K562 (cell line): ENCODE data around the gene PHYHD1. TPM values are rescaled to one million over a fixed set of nuclear protein-coding genes. Genes with fewer than 3 reads are reported as not detected.
A peak's percentile ranks its signal among the peaks of the same experiment; 100 is the strongest.

ENCODE experiments used
- ATAC-seq: fragments of 200-7000 bp; cut with Tn5 transposase; 3 replicates; pipeline ENCODE4 v1.9.1; 2020; ENCODE audit warnings: moderate library complexity
- BruUV-seq: library from RNA; stranded (reverse); fragments of 400-500 nt; replicated peaks from 2 replicates; lab custom pipeline; 2021; lab: Mats Ljungman, UMichigan
- CTCF ChIA-PET: fragments of 300-600 bp; formaldehyde crosslinking; extraction: SDS; loops from one replicate; lab custom pipeline; 2021; ENCODE audit warnings: low intra/inter-chr PET ratio; lab: Yijun Ruan, JAX
- POLR2A ChIA-PET: fragments of 300-600, 350-650 bp; sonication (Branson Sonifier 250); formaldehyde crosslinking; extraction: SDS; loops from one replicate; lab custom pipeline; 2021; ENCODE audit warnings: antibody characterized with exemption, inconsistent platforms; lab: Yijun Ruan, JAX
- DNase-seq, 4 experiments: peaks; one replicate each; pipeline versions ENCODE4 v3.0.0 to v3.0.0-alpha.2; 2011 to 2018; ENCODE audit warnings: low spot score in 3 of 4, mixed read lengths in 3 of 4; ENCODE audit errors: extremely low read depth in 1 of 4
- FAIRE-seq: peaks from 2 replicates; lab custom pipeline; 2011; peaks lifted over from hg19 to GRCh38; lab: Jason Lieb, UNC
- H2AFZ ChIP-seq: 2 replicates; pipeline ENCODE4 v1.6.0; 2011; ENCODE audit warnings: low read depth, low read length, control low read depth, inconsistent platforms
- H3K27ac ChIP-seq: fragments of 200-600 bp; 3 replicates; pipeline ENCODE4 v1.8.0; 2011; ENCODE audit warnings: low read depth, mild to moderate bottlenecking, control low read depth, inconsistent platforms, low read length, moderate library complexity, mixed read lengths; ENCODE audit errors: extremely low read depth
- H3K27me3 ChIP-seq, 2 experiments: fragments of 300-600 bp in 1 of 2; 2 replicates in 1 of 2; 3 replicates in 1 of 2; pipeline versions ENCODE4 v1.6.0 to v1.8.0; 2011; ENCODE audit warnings: inconsistent platforms in 2 of 2, low read length in 2 of 2, mild to moderate bottlenecking in 1 of 2, mixed read lengths in 1 of 2, moderate library complexity in 1 of 2; ENCODE audit not compliant: control insufficient read depth in 2 of 2, insufficient read depth in 2 of 2
- H3K36me3 ChIP-seq: fragments of 300-600 bp; 3 replicates; pipeline ENCODE4 v1.8.0; 2011; ENCODE audit warnings: mild to moderate bottlenecking, low read length, inconsistent platforms; ENCODE audit not compliant: control insufficient read depth, insufficient read depth
- H3K4me1 ChIP-seq, 2 experiments: fragments of 200-600 bp in 1 of 2; replicated peaks in 1 of 2; 2 replicates in 1 of 2; 3 replicates in 1 of 2; pipeline versions ENCODE4 v1.5.1 to v1.8.0; 2011; ENCODE audit warnings: inconsistent platforms in 2 of 2, low read length in 2 of 2, mild to moderate bottlenecking in 1 of 2, mixed read lengths in 1 of 2, moderate library complexity in 1 of 2; ENCODE audit not compliant: control insufficient read depth in 2 of 2, insufficient read depth in 2 of 2
- H3K4me2 ChIP-seq: 2 replicates; pipeline ENCODE4 v1.6.1; 2011; ENCODE audit warnings: low read length, control low read depth, inconsistent platforms, mixed read lengths; ENCODE audit not compliant: insufficient read depth
- H3K4me3 ChIP-seq: fragments of 200-600 bp; sonication (generic), shearing (Covaris generic); 2 replicates; pipeline ENCODE4 v1.5.1; 2016; ENCODE audit warnings: control low read depth, inconsistent platforms
- H3K79me2 ChIP-seq: fragments of 200-600 bp; 3 replicates; pipeline ENCODE4 v1.8.0; 2011; ENCODE audit warnings: low read length, inconsistent platforms; ENCODE audit not compliant: control insufficient read depth, insufficient read depth
- H3K9ac ChIP-seq, 2 experiments: 2 replicates each; pipeline versions ENCODE4 v1.6.0 to v1.6.1; 2011; ENCODE audit warnings: low read depth in 2 of 2, low read length in 2 of 2, control low read depth in 1 of 2, inconsistent platforms in 1 of 2, mild to moderate bottlenecking in 1 of 2, mixed read lengths in 1 of 2; ENCODE audit not compliant: insufficient read depth in 1 of 2
- H3K9me1 ChIP-seq: one replicate; pipeline ENCODE4 v1.6.0; 2011; ENCODE audit warnings: inconsistent platforms, mild to moderate bottlenecking, low read length, moderate library complexity; ENCODE audit not compliant: control insufficient read depth, insufficient read depth
- H3K9me3 ChIP-seq: replicated peaks from 2 replicates; pipeline ENCODE4 v1.5.1; 2011; ENCODE audit warnings: low read depth, low read length, inconsistent platforms; ENCODE audit not compliant: control insufficient read depth, insufficient read depth
- H4K20me1 ChIP-seq: replicated peaks from 2 replicates; pipeline ENCODE4 v1.6.1; 2011; ENCODE audit warnings: low read length, inconsistent platforms, mixed read lengths; ENCODE audit not compliant: control insufficient read depth, insufficient read depth
- ARID2 ChIP-seq: fragments of 450-650 bp; IDR thresholded peaks from 2 replicates; pipeline ENCODE4 v1.6.1; 2017; ENCODE audit warnings: antibody characterized with exemption, mild to moderate bottlenecking
- FUS ChIP-seq: fragments of 200-400 bp; formaldehyde crosslinking; optimal IDR thresholded peaks from 2 replicates; pipeline ENCODE3; 2017; ENCODE audit warnings: low read depth, low read length
- KDM4B ChIP-seq, 2 experiments: fragments of 450-650 bp in 1 of 2; sonication (generic) in 1 of 2; IDR thresholded peaks; 2 replicates each; pipeline ENCODE4 v1.6.1; 2016 to 2017; ENCODE audit warnings: borderline replicate concordance in 2 of 2, antibody characterized with exemption in 1 of 2, low read depth in 1 of 2, mild to moderate bottlenecking in 1 of 2
- NR1H2 ChIP-seq: sonication (generic); formaldehyde crosslinking; IDR thresholded peaks from 2 replicates; pipeline ENCODE4 v1.4.0; 2020; ENCODE audit warnings: mild to moderate bottlenecking, missing genetic modification reagents
- XRCC4 ChIP-seq: IDR thresholded peaks from one replicate; pipeline ENCODE4 v1.6.1; 2011; ENCODE audit not compliant: insufficient read depth, insufficient read length; ENCODE audit errors: extremely low read depth
- ZNF282 ChIP-seq: sonication (generic); formaldehyde crosslinking; IDR thresholded peaks from 2 replicates; pipeline ENCODE4 v1.8.1; 2023; ENCODE audit warnings: missing genetic modification reagents
- WGBS: fragments of 100-300 bp; shearing (Covaris generic); methylation state at CpG from one replicate; pipeline ENCODE4 v1.1.6; 2016; ENCODE audit warnings: low coverage, mixed read lengths; ENCODE audit not compliant: insufficient coverage; ENCODE audit errors: missing lambda C conversion rate; 5-methylcytosine and 5-hydroxymethylcytosine counted together
- in situ Hi-C: fragments of 300-500 bp; cut with MboI; formaldehyde crosslinking; loops from 4 replicates; pipeline ENCODE4 v1.15.0; 2018; ENCODE audit warnings: inconsistent platforms, mixed read lengths
- intact Hi-C: fragments of 100-400 bp; cut with micrococcal nuclease; formaldehyde crosslinking; loops from 2 replicates; pipeline ENCODE4 v1.14.2; 2022
- polyA plus RNA-seq, 8 experiments: library from polyadenylated mRNA; depleted of rRNA in 4 of 8; stranded (reverse) in 5 of 8; unstranded in 3 of 8; fragments of >200 nt; fragmentation: Nextera tagmentation in 2 of 8; fragmentation: Illumina TruSeq in 1 of 8; extraction: Ambion mirVana in 2 of 8; extraction: Trizol in 1 of 8; gene quantifications; 2 replicates each; pipeline versions ENCODE4 v1.2.1 to v1.2.3, GENCODE V29; 2011 to 2014; ENCODE audit warnings: inconsistent platforms in 1 of 8, missing spikeins in 1 of 8
- total RNA-seq, 7 experiments: library from RNA; depleted of rRNA in 6 of 7; stranded (reverse); fragments of >200 nt in 6 of 7; fragmentation: Illumina TruSeq in 2 of 7; extraction: Trizol in 2 of 7; gene quantifications; 2 replicates each; pipeline versions ENCODE4 v1.2.1 to v1.2.3, GENCODE V29; 2011 to 2021; ENCODE audit warnings: low replicate concordance in 1 of 7
- TF ChIP-seq, protein P1 (sequence below), 2 experiments: IDR thresholded peaks; 2 replicates each; pipeline ENCODE4 v1.6.1; 2011; ENCODE audit warnings: borderline replicate concordance in 1 of 2, control low read depth in 1 of 2, low read depth in 1 of 2, low read length in 1 of 2, mild to moderate bottlenecking in 1 of 2, mixed read lengths in 1 of 2, moderate library complexity in 1 of 2; ENCODE audit not compliant: insufficient read depth in 1 of 2, insufficient read length in 1 of 2, poor library complexity in 1 of 2, severe bottlenecking in 1 of 2; ENCODE audit errors: extremely low read depth in 1 of 2
- TF ChIP-seq, protein P2 (sequence below): sonication (generic); formaldehyde crosslinking; IDR thresholded peaks from 2 replicates; pipeline ENCODE4 v1.8.0; 2022; ENCODE audit warnings: missing genetic modification reagents, mild to moderate bottlenecking, moderate library complexity, borderline replicate concordance
- TF ChIP-seq, protein P3 (sequence below), 3 experiments: IDR thresholded peaks in 2 of 3; conservative IDR thresholded peaks in 1 of 3; 2 replicates each; pipeline ENCODE4 v1.5.1; 2011 to 2012; ENCODE audit warnings: low read length in 3 of 3, mild to moderate bottlenecking in 3 of 3, control low read depth in 2 of 3, improper control_type of control experiment in 1 of 3, inconsistent platforms in 1 of 3, low read depth in 1 of 3, mixed read lengths in 1 of 3, moderate library complexity in 1 of 3; ENCODE audit not compliant: insufficient read depth in 2 of 3
- TF ChIP-seq, protein P4 (sequence below): fragments of 450-650 bp; formaldehyde crosslinking; IDR thresholded peaks from 2 replicates; pipeline ENCODE4 v1.4.0; 2020; ENCODE audit warnings: mild to moderate bottlenecking, moderate library complexity
- TF ChIP-seq, protein P5 (sequence below): fragments of 250-450 bp; sonication (Bioruptor Pico); IDR thresholded peaks from 2 replicates; pipeline ENCODE4 v1.5.0; 2022; ENCODE audit warnings: mild to moderate bottlenecking

Gene PHYHD1
- total and polyA plus RNA-seq, 9 of the 15 experiments (the other 6 are each of a cell fraction or from before 2014, with no cell fraction given), result 0.36 to 1.3 (median 0.80) TPM

DNA sequence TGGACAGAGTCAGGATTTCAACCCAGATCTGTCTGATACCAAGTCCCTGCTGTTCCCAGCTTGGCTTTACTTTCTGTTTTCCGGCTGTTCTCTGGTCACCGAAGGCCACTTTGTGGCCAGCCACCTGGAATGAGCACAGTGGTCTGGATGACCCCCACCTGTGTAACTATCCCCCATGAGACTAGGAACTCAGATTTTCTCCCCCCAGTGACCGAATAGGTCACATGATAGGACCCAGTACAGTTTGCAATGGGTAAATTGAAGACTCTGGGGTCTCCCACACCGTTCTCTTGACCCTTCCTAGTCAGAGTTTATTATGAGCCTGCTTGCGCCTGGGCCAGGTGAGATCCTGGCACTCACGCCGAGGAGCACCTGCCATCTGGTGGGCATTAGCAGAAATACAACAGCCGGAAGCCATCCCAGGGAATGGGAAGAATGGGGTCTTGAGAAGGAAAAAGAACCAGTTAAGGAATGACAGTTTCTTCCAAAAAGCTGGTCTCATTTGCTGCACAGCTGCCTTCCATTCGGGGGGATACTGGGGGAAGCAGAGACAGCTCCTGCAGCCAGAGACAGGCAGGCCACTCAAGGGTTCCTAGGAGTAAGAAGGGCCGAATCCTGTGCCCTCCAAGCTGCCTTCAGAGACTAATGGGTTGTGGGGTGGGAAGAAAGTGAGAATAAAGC lies 7.1 kb downstream of the PHYHD1 start:
- H3K36me3 ChIP-seq, result no peaks in the 10 kb centered on the region
- ChIA-PET POLR2A (interaction anchor here (0.6 to 0.7 kb wide), 2 partner anchors 108 to 202 kb away, joined by 3 read pairs; no protein-coding TSS in a partner anchor), CTCF (interaction anchor here (1.1 to 2.1 kb wide), 3 partner anchors 64 to 195 kb away, joined by 4 to 15 read pairs (median 14); no protein-coding TSS in a partner anchor)
- FAIRE-seq (peak; percentile 96), DNase-seq (peak; percentile 72 to 75 (median 75)), ATAC-seq (peak; percentile 86)
- intact Hi-C loops (loop anchor here (1.0 kb wide), 2 partner anchors 65 to 195 kb away; no protein-coding TSS in a partner anchor), in situ Hi-C loops (loop anchor here (5.0 kb wide), 2 partner anchors 66 to 196 kb away; no protein-coding TSS in a partner anchor)
- no TSS peak for BruUV-seq
- no peaks in the 10 kb centered on the region for H4K20me1 ChIP-seq
- 20% methylated on average over 10 of the region's 10 CpGs for WGBS
- no peak overlapping the region for H3K4me3 ChIP-seq
- H3K27ac ChIP-seq, result no peak overlapping the region
- no peaks in the 10 kb centered on the region for H3K9me1 ChIP-seq
- H3K27me3 ChIP-seq, result no peaks in the 10 kb centered on the region; a peak in 1 of 5 replicates
- H3K4me2 ChIP-seq, result no peak overlapping the region
- H3K9me3 ChIP-seq, result no peaks in the 10 kb centered on the region
- no peak overlapping the region for H3K9ac ChIP-seq
- H3K79me2 ChIP-seq, result no peaks in the 10 kb centered on the region
- peak overlapping the region; percentile 81 for H2AFZ ChIP-seq
- H3K4me1 ChIP-seq, result peaks cover 4 to 13% of the 10 kb centered on the region in 2 experiments; a peak in 4 of 5 replicates
- TF ChIP-seq, protein P1, sequence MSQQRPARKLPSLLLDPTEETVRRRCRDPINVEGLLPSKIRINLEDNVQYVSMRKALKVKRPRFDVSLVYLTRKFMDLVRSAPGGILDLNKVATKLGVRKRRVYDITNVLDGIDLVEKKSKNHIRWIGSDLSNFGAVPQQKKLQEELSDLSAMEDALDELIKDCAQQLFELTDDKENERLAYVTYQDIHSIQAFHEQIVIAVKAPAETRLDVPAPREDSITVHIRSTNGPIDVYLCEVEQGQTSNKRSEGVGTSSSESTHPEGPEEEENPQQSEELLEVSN (IDR thresholded peaks at IDR 0.05; ENCODE audit: borderline replicate concordance in 1 of 2, extremely low read depth in 1 of 2, insufficient read depth in 1 of 2, insufficient read length in 1 of 2, low read depth in 1 of 2, low read length in 1 of 2, poor library complexity in 1 of 2, severe bottlenecking in 1 of 2), result no peak
- TF ChIP-seq ARID2 (peak; percentile 80), XRCC4 (no peak), NR1H2 (CRISPR knock-in tag) (0 out of 2 replicates have a peak, but pooled peaks have one; percentile 65), KDM4B (IDR thresholded peaks at IDR 0.05; ENCODE audit: borderline replicate concordance in 2 of 2, low read depth in 1 of 2) (no peak), FUS (no peak), ZNF282 (CRISPR knock-in tag) (no peak)
- TF ChIP-seq, protein P2, sequence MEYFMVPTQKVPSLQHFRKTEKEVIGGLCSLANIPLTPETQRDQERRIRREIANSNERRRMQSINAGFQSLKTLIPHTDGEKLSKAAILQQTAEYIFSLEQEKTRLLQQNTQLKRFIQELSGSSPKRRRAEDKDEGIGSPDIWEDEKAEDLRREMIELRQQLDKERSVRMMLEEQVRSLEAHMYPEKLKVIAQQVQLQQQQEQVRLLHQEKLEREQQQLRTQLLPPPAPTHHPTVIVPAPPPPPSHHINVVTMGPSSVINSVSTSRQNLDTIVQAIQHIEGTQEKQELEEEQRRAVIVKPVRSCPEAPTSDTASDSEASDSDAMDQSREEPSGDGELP (CRISPR knock-in tag), result peak; percentile 51; the same call in 1 of the 2 replicates
- TF ChIP-seq, protein P3, sequence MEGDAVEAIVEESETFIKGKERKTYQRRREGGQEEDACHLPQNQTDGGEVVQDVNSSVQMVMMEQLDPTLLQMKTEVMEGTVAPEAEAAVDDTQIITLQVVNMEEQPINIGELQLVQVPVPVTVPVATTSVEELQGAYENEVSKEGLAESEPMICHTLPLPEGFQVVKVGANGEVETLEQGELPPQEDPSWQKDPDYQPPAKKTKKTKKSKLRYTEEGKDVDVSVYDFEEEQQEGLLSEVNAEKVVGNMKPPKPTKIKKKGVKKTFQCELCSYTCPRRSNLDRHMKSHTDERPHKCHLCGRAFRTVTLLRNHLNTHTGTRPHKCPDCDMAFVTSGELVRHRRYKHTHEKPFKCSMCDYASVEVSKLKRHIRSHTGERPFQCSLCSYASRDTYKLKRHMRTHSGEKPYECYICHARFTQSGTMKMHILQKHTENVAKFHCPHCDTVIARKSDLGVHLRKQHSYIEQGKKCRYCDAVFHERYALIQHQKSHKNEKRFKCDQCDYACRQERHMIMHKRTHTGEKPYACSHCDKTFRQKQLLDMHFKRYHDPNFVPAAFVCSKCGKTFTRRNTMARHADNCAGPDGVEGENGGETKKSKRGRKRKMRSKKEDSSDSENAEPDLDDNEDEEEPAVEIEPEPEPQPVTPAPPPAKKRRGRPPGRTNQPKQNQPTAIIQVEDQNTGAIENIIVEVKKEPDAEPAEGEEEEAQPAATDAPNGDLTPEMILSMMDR (IDR thresholded peaks at IDR 0.05 in 2 of 3, conservative IDR thresholded peaks at IDR 0.05 in 1 of 3; ENCODE audit: insufficient read depth in 2 of 3, low read depth in 1 of 3, low read length in 3 of 3), result peak; percentile 91 to 93 (median 92)
- TF ChIP-seq, protein P4, sequence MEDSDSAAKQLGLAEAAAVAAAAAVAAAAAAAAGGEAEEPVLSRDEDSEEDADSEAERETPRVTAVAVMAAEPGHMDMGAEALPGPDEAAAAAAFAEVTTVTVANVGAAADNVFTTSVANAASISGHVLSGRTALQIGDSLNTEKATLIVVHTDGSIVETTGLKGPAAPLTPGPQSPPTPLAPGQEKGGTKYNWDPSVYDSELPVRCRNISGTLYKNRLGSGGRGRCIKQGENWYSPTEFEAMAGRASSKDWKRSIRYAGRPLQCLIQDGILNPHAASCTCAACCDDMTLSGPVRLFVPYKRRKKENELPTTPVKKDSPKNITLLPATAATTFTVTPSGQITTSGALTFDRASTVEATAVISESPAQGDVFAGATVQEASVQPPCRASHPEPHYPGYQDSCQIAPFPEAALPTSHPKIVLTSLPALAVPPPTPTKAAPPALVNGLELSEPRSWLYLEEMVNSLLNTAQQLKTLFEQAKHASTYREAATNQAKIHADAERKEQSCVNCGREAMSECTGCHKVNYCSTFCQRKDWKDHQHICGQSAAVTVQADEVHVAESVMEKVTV (CRISPR knock-in tag), result peak; percentile 87
- TF ChIP-seq, protein P5, sequence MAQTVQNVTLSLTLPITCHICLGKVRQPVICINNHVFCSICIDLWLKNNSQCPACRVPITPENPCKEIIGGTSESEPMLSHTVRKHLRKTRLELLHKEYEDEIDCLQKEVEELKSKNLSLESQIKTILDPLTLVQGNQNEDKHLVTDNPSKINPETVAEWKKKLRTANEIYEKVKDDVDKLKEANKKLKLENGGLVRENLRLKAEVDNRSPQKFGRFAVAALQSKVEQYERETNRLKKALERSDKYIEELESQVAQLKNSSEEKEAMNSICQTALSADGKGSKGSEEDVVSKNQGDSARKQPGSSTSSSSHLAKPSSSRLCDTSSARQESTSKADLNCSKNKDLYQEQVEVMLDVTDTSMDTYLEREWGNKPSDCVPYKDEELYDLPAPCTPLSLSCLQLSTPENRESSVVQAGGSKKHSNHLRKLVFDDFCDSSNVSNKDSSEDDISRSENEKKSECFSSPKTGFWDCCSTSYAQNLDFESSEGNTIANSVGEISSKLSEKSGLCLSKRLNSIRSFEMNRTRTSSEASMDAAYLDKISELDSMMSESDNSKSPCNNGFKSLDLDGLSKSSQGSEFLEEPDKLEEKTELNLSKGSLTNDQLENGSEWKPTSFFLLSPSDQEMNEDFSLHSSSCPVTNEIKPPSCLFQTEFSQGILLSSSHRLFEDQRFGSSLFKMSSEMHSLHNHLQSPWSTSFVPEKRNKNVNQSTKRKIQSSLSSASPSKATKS (CRISPR knock-in tag), result no peak
